CD4-positive, alpha-beta T cell (primary cell): ENCODE measurements around the gene ITSN2. TPM values are rescaled to one million over a fixed set of nuclear protein-coding genes. Genes with fewer than 3 reads are reported as not detected.

ENCODE experiments used
- ATAC-seq: fragments of 200-7000 bp; cut with Tn5 transposase; one replicate; pipeline ENCODE4 v1.10.0; 2022; ENCODE audit warnings: mild to moderate bottlenecking; ENCODE audit not compliant: poor library complexity
- CTCF ChIA-PET: fragments of 350-600 bp; sonication (Branson Sonifier 250); formaldehyde crosslinking; loops from one replicate; lab custom pipeline; 2021; ENCODE audit warnings: antibody characterized with exemption, inconsistent platforms; lab: Charles Lee
- POLR2A ChIA-PET: fragments of 350-600 bp; sonication (Branson Sonifier 250); formaldehyde crosslinking; loops from one replicate; lab custom pipeline; 2021; ENCODE audit warnings: antibody characterized with exemption, inconsistent platforms; lab: Charles Lee
- DNase-seq, 14 experiments: peaks; one replicate each; pipeline ENCODE4 v3.0.0-alpha.2; 2013 to 2020; ENCODE audit warnings: mixed read lengths in 2 of 14
- H3K27ac ChIP-seq, 2 donors: one replicate each; pipeline versions ENCODE4 v1.5.1 to v1.7.0; 2013; ENCODE audit warnings: low read length in 2 of 2, low read depth in 1 of 2, mild to moderate bottlenecking in 1 of 2
- H3K27me3 ChIP-seq, 2 experiments: 1 replicate in 1 of 2; 2 replicates in 1 of 2; pipeline versions ENCODE4 v1.6.1 to v1.7.0; 2013; ENCODE audit warnings: low read length in 2 of 2, control low read depth in 1 of 2, mild to moderate bottlenecking in 1 of 2, moderate library complexity in 1 of 2; ENCODE audit not compliant: insufficient read depth in 2 of 2, control insufficient read depth in 1 of 2
- H3K36me3 ChIP-seq: one replicate; pipeline ENCODE4 v1.6.1; 2013; ENCODE audit warnings: low read length, control low read depth; ENCODE audit not compliant: insufficient read depth
- H3K4me1 ChIP-seq: one replicate; pipeline ENCODE4 v1.6.1; 2013; ENCODE audit warnings: low read length, control low read depth; ENCODE audit not compliant: insufficient read depth
- H3K4me3 ChIP-seq: one replicate; pipeline ENCODE4 v1.5.1; 2013; ENCODE audit warnings: mild to moderate bottlenecking, low read length, moderate library complexity
- H3K9me3 ChIP-seq, 2 experiments: 1 replicate in 1 of 2; 2 replicates in 1 of 2; pipeline versions ENCODE4 v1.6.1 to v1.7.0; 2013; ENCODE audit warnings: low read length in 2 of 2, mild to moderate bottlenecking in 2 of 2, control low read depth in 1 of 2, moderate library complexity in 1 of 2; ENCODE audit not compliant: control insufficient read depth in 1 of 2, insufficient read depth in 1 of 2
- H3K27ac Mint-ChIP-seq: one replicate; pipeline ENCODE4 v1.8.0; 2020; ENCODE audit warnings: mixed read lengths
- H3K27me3 Mint-ChIP-seq: one replicate; pipeline ENCODE4 v1.8.0; 2021; ENCODE audit warnings: mixed read lengths
- H3K36me3 Mint-ChIP-seq: one replicate; pipeline ENCODE4 v1.8.0; 2021; ENCODE audit warnings: low read depth, mixed read lengths
- H3K4me1 Mint-ChIP-seq: one replicate; pipeline ENCODE4 v1.8.0; 2021; ENCODE audit warnings: low read depth, mixed read lengths
- H3K4me3 Mint-ChIP-seq: one replicate; pipeline ENCODE4 v1.8.0; 2020; ENCODE audit warnings: mild to moderate bottlenecking, mixed read lengths
- H3K9me3 Mint-ChIP-seq: one replicate; pipeline ENCODE4 v1.8.0; 2020; ENCODE audit warnings: mixed read lengths
- intact Hi-C, 2 experiments: fragments of 100-400 bp; cut with DNase I in 1 of 2; cut with micrococcal nuclease in 1 of 2; formaldehyde crosslinking; loops; one replicate each; pipeline versions ENCODE4 v1.15.1 to v1.9.0; 2023 to 2025; cut with DNase I, micrococcal nuclease
- total RNA-seq, 174 experiments: library from RNA in 2 of 174; stranded (reverse) in 2 of 174; gene quantifications; one replicate each; pipeline ENCODE4 v1.2.3 and lab custom pipeline; 2021 to 2026
- TF ChIP-seq, protein P1 (sequence below): fragments of 200-600 bp; IDR thresholded peaks from one replicate; pipeline ENCODE4 v1.8.0; 2022; ENCODE audit warnings: antibody characterized with exemption, mild to moderate bottlenecking

Gene ITSN2
- total RNA-seq, 2 experiments from 2014 or later: 75.4 to 77.1 TPM

DNA sequence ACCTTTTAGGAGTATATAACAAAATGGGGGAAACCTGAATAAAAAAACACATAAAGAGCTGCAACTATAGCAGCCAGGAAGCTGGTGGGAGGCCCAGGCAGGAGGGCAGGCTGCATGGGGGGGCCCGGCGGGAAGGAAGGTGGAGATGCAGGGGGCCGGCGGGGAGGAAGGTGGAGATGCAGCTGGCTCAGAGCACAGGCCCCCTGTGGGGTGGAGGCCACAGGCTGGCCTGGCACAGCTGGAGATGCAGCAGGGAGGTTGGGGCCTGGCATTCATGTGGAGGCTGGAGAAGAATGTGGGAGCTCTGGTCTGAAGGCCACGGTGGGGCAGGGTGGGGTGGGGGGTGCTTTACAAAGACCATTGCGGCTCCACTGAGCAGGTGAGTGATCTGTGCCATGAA is 154.1 kb downstream of the ITSN2 start:
- H3K27me3 ChIP-seq: no peaks in the 10 kb centered on the region
- H3K36me3 ChIP-seq: peaks cover 90% of the 10 kb centered on the region
- ChIA-PET POLR2A (interaction anchor here (0.8 kb wide), 1 partner anchor 279 kb away, joined by 3 read pairs; the partner anchor contains the start of gene ATAD2B), CTCF (no interaction called here)
- Mint-ChIP-seq H3K27ac (no peak overlapping the region), H3K36me3 (peaks cover 95% of the 10 kb centered on the region), H3K9me3 (no peaks in the 10 kb centered on the region), H3K4me1 (no peaks in the 10 kb centered on the region), H3K4me3 (no peak overlapping the region), H3K27me3 (no peaks in the 10 kb centered on the region)
- H3K9me3 ChIP-seq: no peaks in the 10 kb centered on the region
- intact Hi-C loops: no loop called here
- TF ChIP-seq, protein P1, sequence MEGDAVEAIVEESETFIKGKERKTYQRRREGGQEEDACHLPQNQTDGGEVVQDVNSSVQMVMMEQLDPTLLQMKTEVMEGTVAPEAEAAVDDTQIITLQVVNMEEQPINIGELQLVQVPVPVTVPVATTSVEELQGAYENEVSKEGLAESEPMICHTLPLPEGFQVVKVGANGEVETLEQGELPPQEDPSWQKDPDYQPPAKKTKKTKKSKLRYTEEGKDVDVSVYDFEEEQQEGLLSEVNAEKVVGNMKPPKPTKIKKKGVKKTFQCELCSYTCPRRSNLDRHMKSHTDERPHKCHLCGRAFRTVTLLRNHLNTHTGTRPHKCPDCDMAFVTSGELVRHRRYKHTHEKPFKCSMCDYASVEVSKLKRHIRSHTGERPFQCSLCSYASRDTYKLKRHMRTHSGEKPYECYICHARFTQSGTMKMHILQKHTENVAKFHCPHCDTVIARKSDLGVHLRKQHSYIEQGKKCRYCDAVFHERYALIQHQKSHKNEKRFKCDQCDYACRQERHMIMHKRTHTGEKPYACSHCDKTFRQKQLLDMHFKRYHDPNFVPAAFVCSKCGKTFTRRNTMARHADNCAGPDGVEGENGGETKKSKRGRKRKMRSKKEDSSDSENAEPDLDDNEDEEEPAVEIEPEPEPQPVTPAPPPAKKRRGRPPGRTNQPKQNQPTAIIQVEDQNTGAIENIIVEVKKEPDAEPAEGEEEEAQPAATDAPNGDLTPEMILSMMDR: no peak
- no peak for ATAC-seq
- no peak overlapping the region for H3K4me3 ChIP-seq
- no peak overlapping the region for H3K27ac ChIP-seq
- no peak for DNase-seq
- H3K4me1 ChIP-seq: no peaks in the 10 kb centered on the region

DNA sequence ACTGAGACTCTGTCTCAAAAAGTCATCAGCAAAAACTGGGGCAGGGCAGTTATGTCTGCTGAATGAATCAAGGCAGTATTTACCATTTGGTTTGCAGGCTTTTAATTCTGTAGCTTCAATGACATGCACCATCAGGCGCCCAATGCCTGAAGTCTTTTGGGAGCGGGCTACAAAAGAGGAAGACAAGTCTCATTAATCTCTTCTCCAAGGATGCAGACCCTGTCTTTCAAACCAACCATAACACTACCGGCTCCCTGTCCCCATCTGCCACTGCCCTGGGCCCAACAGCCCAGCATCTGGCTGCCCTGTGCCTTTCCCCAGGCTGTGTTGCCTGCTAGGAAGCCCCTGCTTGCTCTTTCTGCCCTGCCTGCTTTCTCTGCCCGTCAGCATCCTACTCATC is 155.2 kb downstream of the ITSN2 start:
- Mint-ChIP-seq H3K4me1 (no peaks in the 10 kb centered on the region), H3K27ac (no peak overlapping the region), H3K9me3 (no peaks in the 10 kb centered on the region), H3K36me3 (peaks cover 98% of the 10 kb centered on the region), H3K4me3 (no peak overlapping the region), H3K27me3 (no peaks in the 10 kb centered on the region)
- peaks cover 82% of the 10 kb centered on the region for H3K36me3 ChIP-seq
- TF ChIP-seq, protein P1: no peak
- CTCF ChIA-PET: no interaction called here
- no peak for ATAC-seq
- POLR2A ChIA-PET: no interaction called here
- no peak for DNase-seq
- H3K27ac ChIP-seq: no peak overlapping the region
- H3K9me3 ChIP-seq: peaks cover 0 to 6% of the 10 kb centered on the region in 2 experiments
- no peak overlapping the region for H3K4me3 ChIP-seq
- no peaks in the 10 kb centered on the region for H3K27me3 ChIP-seq
- H3K4me1 ChIP-seq: no peaks in the 10 kb centered on the region
- intact Hi-C loops: no loop called here

DNA sequence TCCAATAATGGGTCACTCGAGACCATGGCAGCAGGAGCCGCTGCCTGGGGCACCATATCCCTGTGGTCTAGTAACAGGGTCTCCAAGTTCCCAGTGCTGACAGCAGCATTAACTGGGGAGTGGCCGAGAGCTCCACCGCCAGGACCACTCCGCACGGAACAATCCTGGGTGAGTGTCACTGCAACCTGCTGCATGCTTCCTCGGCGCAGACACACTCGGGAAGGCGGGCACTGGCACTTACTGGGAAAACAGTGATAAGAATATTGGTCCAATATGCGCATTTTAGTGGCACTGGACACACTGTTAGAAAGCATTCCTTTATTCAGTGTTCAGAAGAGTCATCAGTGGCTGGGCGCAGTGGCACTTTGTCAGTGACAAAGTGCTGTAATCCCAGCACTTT is 155.8 kb downstream of the ITSN2 start:
- peaks cover 0 to 9% of the 10 kb centered on the region in 2 experiments for H3K9me3 ChIP-seq
- no peaks in the 10 kb centered on the region for H3K4me1 ChIP-seq
- intact Hi-C loops: no loop called here
- CTCF ChIA-PET: no interaction called here
- no peaks in the 10 kb centered on the region for H3K27me3 Mint-ChIP-seq
- H3K27ac ChIP-seq: no peak overlapping the region
- peaks cover 96% of the 10 kb centered on the region for H3K36me3 Mint-ChIP-seq
- no peaks in the 10 kb centered on the region for H3K9me3 Mint-ChIP-seq
- no peak overlapping the region for H3K4me3 ChIP-seq
- ATAC-seq (no peak), DNase-seq (no peak)
- no peaks in the 10 kb centered on the region for H3K27me3 ChIP-seq
- H3K4me1 Mint-ChIP-seq: no peaks in the 10 kb centered on the region
- TF ChIP-seq, protein P1: no peak
- H3K27ac Mint-ChIP-seq: no peak overlapping the region
- POLR2A ChIA-PET: no interaction called here
- peaks cover 76% of the 10 kb centered on the region for H3K36me3 ChIP-seq
- no peak overlapping the region for H3K4me3 Mint-ChIP-seq
